Caco-2 (cell line): Measurements from ENCODE around the gene CCDC191. TPM values are rescaled to one million over a fixed set of nuclear protein-coding genes. Genes with fewer than 3 reads are reported as not detected.

Experiments
- BruUV-seq: library from RNA; stranded (reverse); fragments of 400-500 nt; replicated peaks from 2 replicates; lab custom pipeline; 2021; lab: Mats Ljungman, UMichigan
- CTCF ChIA-PET: fragments of 300-600 bp; sonication (Branson Sonifier 250); formaldehyde crosslinking; loops from one replicate; lab custom pipeline; 2022; ENCODE audit warnings: antibody characterized with exemption; lab: Charles Lee
- POLR2A ChIA-PET: fragments of 300-600 bp; sonication (Branson Sonifier 250); formaldehyde crosslinking; loops from one replicate; lab custom pipeline; 2022; ENCODE audit warnings: antibody characterized with exemption; lab: Charles Lee
- DNase-seq, 2 experiments: peaks; one replicate each; pipeline versions ENCODE4 v3.0.0 to v3.0.0-alpha.2; 2020 to 2022
- H3K27me3 ChIP-seq: replicated peaks from 2 replicates; pipeline ENCODE4 v1.6.0; 2011; ENCODE audit warnings: low read length; ENCODE audit not compliant: control insufficient read depth, insufficient read depth
- H3K36me3 ChIP-seq: 2 replicates; pipeline ENCODE4 v1.5.1; 2011; ENCODE audit warnings: low read length; ENCODE audit not compliant: control insufficient read depth, insufficient read depth
- H3K4me1 ChIP-seq: fragments of 250-450 bp; sonication (Bioruptor Pico); 2 replicates; pipeline ENCODE4 v1.5.1; 2020; ENCODE audit warnings: mild to moderate bottlenecking
- H3K4me3 ChIP-seq: 2 replicates; pipeline ENCODE4 v1.5.1; 2011; ENCODE audit warnings: low read depth, mild to moderate bottlenecking, control low read depth, low read length
- H3K9me3 ChIP-seq: fragments of 250-450 bp; sonication (Bioruptor Pico); 2 replicates; pipeline ENCODE4 v1.5.1; 2020; ENCODE audit warnings: mild to moderate bottlenecking, moderate library complexity
- H3K27ac Mint-ChIP-seq: one replicate; pipeline ENCODE4 v1.8.0; 2022; ENCODE audit warnings: mixed read lengths; ENCODE audit not compliant: unreplicated experiment
- H3K27me3 Mint-ChIP-seq: one replicate; pipeline ENCODE4 v1.8.0; 2022; ENCODE audit warnings: mixed read lengths; ENCODE audit not compliant: insufficient read depth, unreplicated experiment
- H3K36me3 Mint-ChIP-seq: one replicate; pipeline ENCODE4 v1.8.0; 2022; ENCODE audit warnings: mild to moderate bottlenecking, mixed read lengths; ENCODE audit not compliant: insufficient read depth, unreplicated experiment
- H3K4me1 Mint-ChIP-seq: one replicate; pipeline ENCODE4 v1.8.0; 2022; ENCODE audit warnings: low read depth, mixed read lengths; ENCODE audit not compliant: unreplicated experiment
- H3K4me3 Mint-ChIP-seq: one replicate; pipeline ENCODE4 v1.8.0; 2022; ENCODE audit warnings: mild to moderate bottlenecking, moderate library complexity, mixed read lengths; ENCODE audit not compliant: unreplicated experiment
- H3K9me3 Mint-ChIP-seq: one replicate; pipeline ENCODE4 v1.8.0; 2022; ENCODE audit warnings: mixed read lengths; ENCODE audit not compliant: unreplicated experiment
- CTCF ChIP-seq, 2 experiments: fragments of 200-600 bp in 1 of 2; IDR thresholded peaks; 1 replicate in 1 of 2; 2 replicates in 1 of 2; pipeline versions ENCODE4 v1.5.1 to v1.8.0; 2011 to 2022; ENCODE audit warnings: antibody characterized with exemption in 1 of 2, control low read depth in 1 of 2, inconsistent platforms in 1 of 2, low read depth in 1 of 2, low read length in 1 of 2, mild to moderate bottlenecking in 1 of 2, moderate library complexity in 1 of 2; ENCODE audit not compliant: insufficient read depth in 1 of 2, severe bottlenecking in 1 of 2, unreplicated experiment in 1 of 2
- intact Hi-C: fragments of 100-400 bp; cut with micrococcal nuclease; formaldehyde crosslinking; loops from one replicate; pipeline ENCODE4 v1.10.0; 2022; ENCODE audit not compliant: unreplicated experiment
- total RNA-seq: library from RNA; stranded (reverse); gene quantifications from 2 replicates; pipeline ENCODE4 v1.2.3, GENCODE V29; 2022

CCDC191 gene
- total RNA-seq, 1 experiment from 2014 or later, result 2.2 TPM

GRCh38 chr3:114081037-114081436, 24.7 kb upstream of the CCDC191 start:
- Histone ChIP-seq H3K9me3 (no peaks in the 10 kb centered on the region), H3K27me3 (no peaks in the 10 kb centered on the region), H3K4me1 (no peaks in the 10 kb centered on the region), H3K4me3 (no peak overlapping the region), H3K36me3 (peaks cover 3% of the 10 kb centered on the region)
- Mint-ChIP-seq H3K27ac (no peak overlapping the region), H3K36me3 (peaks cover 65% of the 10 kb centered on the region), H3K4me1 (no peaks in the 10 kb centered on the region), H3K9me3 (no peaks in the 10 kb centered on the region), H3K4me3 (no peak overlapping the region), H3K27me3 (no peaks in the 10 kb centered on the region)
- intact Hi-C loops, result no loop called here
- DNase-seq, result no peak
- BruUV-seq, result no TSS peak
- ChIA-PET CTCF (no interaction called here), POLR2A (no interaction called here)
- no peak for TF ChIP-seq CTCF (IDR thresholded peaks at IDR 0.05; ENCODE audit: insufficient read depth in 1 of 2, low read depth in 1 of 2, low read length in 1 of 2, severe bottlenecking in 1 of 2, unreplicated experiment in 1 of 2)

GRCh38 chr3:114080201-114080600, 23.9 kb upstream of the CCDC191 start:
- H3K27me3 ChIP-seq, result no peaks in the 10 kb centered on the region
- H3K9me3 Mint-ChIP-seq, result no peaks in the 10 kb centered on the region
- no peaks in the 10 kb centered on the region for H3K27me3 Mint-ChIP-seq
- no peak overlapping the region for H3K27ac Mint-ChIP-seq
- no peaks in the 10 kb centered on the region for H3K4me1 Mint-ChIP-seq
- no peak for DNase-seq
- H3K36me3 Mint-ChIP-seq, result peaks cover 62% of the 10 kb centered on the region
- no peak overlapping the region for H3K4me3 ChIP-seq
- intact Hi-C loops, result no loop called here
- BruUV-seq, result no TSS peak
- ChIA-PET POLR2A (no interaction called here), CTCF (no interaction called here)
- no peaks in the 10 kb centered on the region for H3K4me1 ChIP-seq
- no peak for TF ChIP-seq CTCF (IDR thresholded peaks at IDR 0.05; ENCODE audit: insufficient read depth in 1 of 2, low read depth in 1 of 2, low read length in 1 of 2, severe bottlenecking in 1 of 2, unreplicated experiment in 1 of 2)
- H3K9me3 ChIP-seq, result no peaks in the 10 kb centered on the region
- no peak overlapping the region for H3K4me3 Mint-ChIP-seq
- peaks cover 3% of the 10 kb centered on the region for H3K36me3 ChIP-seq

GRCh38 chr3:114079761-114080160, 23.4 kb upstream of the CCDC191 start:
- TF ChIP-seq CTCF (IDR thresholded peaks at IDR 0.05; ENCODE audit: insufficient read depth in 1 of 2, low read depth in 1 of 2, low read length in 1 of 2, severe bottlenecking in 1 of 2, unreplicated experiment in 1 of 2), result no peak
- Mint-ChIP-seq H3K4me1 (no peaks in the 10 kb centered on the region), H3K27me3 (no peaks in the 10 kb centered on the region), H3K9me3 (no peaks in the 10 kb centered on the region), H3K27ac (no peak overlapping the region), H3K36me3 (peaks cover 65% of the 10 kb centered on the region), H3K4me3 (no peak overlapping the region)
- Histone ChIP-seq H3K36me3 (peaks cover 3% of the 10 kb centered on the region), H3K9me3 (no peaks in the 10 kb centered on the region), H3K4me1 (no peaks in the 10 kb centered on the region), H3K4me3 (no peak overlapping the region), H3K27me3 (no peaks in the 10 kb centered on the region)
- CTCF ChIA-PET, result no interaction called here
- intact Hi-C loops, result no loop called here
- DNase-seq, result no peak
- no TSS peak for BruUV-seq
- POLR2A ChIA-PET, result no interaction called here
